ENCODE measurements around the gene DARS1.

Gene DARS1

DNA sequence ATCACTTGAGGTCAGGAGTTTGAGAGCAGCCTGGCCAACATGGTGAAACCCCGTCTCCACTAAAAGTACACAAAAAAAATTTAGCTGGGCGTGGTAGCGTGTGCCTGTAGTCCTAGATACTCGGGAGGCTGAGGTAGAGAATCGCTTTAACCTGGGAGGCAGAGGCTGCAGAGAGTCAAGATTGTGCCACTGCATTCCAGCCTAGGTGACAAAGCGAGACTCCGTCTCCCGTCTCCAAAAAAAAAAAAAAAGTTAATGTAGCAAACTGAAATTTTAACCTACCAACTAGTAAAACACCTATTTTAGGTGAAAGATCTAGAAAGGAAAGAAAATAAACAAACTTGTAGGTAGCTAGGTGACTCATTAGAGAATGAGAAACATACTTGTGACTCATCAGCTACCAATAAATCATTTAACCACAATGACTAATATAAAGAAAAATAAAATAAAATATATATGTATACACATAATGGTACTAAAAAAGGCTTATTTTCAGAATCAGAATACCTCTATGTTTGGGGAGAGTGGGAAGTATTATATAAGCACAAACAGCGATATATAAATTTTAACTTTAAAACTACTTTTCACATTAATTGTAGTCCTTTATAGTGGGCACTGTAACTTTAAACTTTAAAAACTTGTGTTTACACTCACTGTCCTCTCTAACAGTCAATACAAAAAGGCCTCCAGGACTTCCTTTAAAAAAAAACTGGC, 36.6 kb downstream of the DARS1 start (continued):
- peak; percentile 78 for TF ChIP-seq SP7 (tag by site-specific recombination; IDR thresholded peaks at IDR 0.05)
- TF ChIP-seq REPIN1 (tag by site-specific recombination; IDR thresholded peaks at IDR 0.05; ENCODE audit: low read depth): no peak
- no peak for TF ChIP-seq ZNF473 (tag by site-specific recombination; IDR thresholded peaks at IDR 0.05)
- TF ChIP-seq ZNF416 (tag by site-specific recombination; IDR thresholded peaks at IDR 0.05): no peak
- TF ChIP-seq ZNF366 (tag by site-specific recombination; conservative IDR thresholded peaks at IDR 0.05): peak; percentile 96
- TF ChIP-seq ZXDB (tag by site-specific recombination; IDR thresholded peaks at IDR 0.05): peak; percentile 52
- peak; percentile 82 for TF ChIP-seq KLF8 (tag by site-specific recombination; IDR thresholded peaks at IDR 0.05)
- TF ChIP-seq ZNF19 (tag by site-specific recombination; IDR thresholded peaks at IDR 0.05; ENCODE audit: low read depth): no peak
- TF ChIP-seq, protein P1, sequence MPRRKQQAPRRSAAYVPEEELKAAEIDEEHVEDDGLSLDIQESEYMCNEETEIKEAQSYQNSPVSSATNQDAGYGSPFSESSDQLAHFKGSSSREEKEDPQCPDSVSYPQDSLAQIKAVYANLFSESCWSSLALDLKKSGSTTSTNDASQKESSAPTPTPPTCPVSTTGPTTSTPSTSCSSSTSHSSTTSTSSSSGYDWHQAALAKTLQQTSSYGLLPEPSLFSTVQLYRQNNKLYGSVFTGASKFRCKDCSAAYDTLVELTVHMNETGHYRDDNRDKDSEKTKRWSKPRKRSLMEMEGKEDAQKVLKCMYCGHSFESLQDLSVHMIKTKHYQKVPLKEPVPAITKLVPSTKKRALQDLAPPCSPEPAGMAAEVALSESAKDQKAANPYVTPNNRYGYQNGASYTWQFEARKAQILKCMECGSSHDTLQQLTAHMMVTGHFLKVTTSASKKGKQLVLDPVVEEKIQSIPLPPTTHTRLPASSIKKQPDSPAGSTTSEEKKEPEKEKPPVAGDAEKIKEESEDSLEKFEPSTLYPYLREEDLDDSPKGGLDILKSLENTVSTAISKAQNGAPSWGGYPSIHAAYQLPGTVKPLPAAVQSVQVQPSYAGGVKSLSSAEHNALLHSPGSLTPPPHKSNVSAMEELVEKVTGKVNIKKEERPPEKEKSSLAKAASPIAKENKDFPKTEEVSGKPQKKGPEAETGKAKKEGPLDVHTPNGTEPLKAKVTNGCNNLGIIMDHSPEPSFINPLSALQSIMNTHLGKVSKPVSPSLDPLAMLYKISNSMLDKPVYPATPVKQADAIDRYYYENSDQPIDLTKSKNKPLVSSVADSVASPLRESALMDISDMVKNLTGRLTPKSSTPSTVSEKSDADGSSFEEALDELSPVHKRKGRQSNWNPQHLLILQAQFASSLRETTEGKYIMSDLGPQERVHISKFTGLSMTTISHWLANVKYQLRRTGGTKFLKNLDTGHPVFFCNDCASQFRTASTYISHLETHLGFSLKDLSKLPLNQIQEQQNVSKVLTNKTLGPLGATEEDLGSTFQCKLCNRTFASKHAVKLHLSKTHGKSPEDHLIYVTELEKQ (tag by site-specific recombination; IDR thresholded peaks at IDR 0.05; ENCODE audit: borderline replicate concordance): peak; percentile 48; the same call in 1 of the 2 replicates
- peak; percentile 70; the same call in 1 of the 2 replicates for TF ChIP-seq PRDM1 (tag by site-specific recombination; IDR thresholded peaks at IDR 0.05)
- no peak for TF ChIP-seq ZNF214 (tag by site-specific recombination; IDR thresholded peaks at IDR 0.05; ENCODE audit: borderline replicate concordance)
- TF ChIP-seq, protein P2, sequence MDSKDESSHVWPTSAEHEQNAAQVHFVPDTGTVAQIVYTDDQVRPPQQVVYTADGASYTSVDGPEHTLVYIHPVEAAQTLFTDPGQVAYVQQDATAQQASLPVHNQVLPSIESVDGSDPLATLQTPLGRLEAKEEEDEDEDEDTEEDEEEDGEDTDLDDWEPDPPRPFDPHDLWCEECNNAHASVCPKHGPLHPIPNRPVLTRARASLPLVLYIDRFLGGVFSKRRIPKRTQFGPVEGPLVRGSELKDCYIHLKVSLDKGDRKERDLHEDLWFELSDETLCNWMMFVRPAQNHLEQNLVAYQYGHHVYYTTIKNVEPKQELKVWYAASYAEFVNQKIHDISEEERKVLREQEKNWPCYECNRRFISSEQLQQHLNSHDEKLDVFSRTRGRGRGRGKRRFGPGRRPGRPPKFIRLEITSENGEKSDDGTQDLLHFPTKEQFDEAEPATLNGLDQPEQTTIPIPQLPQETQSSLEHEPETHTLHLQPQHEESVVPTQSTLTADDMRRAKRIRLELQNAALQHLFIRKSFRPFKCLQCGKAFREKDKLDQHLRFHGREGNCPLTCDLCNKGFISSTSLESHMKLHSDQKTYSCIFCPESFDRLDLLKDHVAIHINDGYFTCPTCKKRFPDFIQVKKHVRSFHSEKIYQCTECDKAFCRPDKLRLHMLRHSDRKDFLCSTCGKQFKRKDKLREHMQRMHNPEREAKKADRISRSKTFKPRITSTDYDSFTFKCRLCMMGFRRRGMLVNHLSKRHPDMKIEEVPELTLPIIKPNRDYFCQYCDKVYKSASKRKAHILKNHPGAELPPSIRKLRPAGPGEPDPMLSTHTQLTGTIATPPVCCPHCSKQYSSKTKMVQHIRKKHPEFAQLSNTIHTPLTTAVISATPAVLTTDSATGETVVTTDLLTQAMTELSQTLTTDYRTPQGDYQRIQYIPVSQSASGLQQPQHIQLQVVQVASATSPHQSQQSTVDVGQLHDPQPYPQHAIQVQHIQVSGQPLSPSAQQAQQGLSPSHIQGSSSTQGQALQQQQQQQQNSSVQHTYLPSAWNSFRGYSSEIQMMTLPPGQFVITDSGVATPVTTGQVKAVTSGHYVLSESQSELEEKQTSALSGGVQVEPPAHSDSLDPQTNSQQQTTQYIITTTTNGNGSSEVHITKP (tag by site-specific recombination; IDR thresholded peaks at IDR 0.05): peak; percentile 39; the same call in 1 of the 2 replicates
- TF ChIP-seq ZNF398 (tag by site-specific recombination; IDR thresholded peaks at IDR 0.05): 0 out of 2 replicates have a peak, but pooled peaks have one; percentile 27
- TF ChIP-seq ZNF350 (tag by site-specific recombination; IDR thresholded peaks at IDR 0.05): no peak
- no peak for TF ChIP-seq TRIM28 (IDR thresholded peaks at IDR 0.05; ENCODE audit: borderline replicate concordance, low read length)
- TF ChIP-seq, protein P3, sequence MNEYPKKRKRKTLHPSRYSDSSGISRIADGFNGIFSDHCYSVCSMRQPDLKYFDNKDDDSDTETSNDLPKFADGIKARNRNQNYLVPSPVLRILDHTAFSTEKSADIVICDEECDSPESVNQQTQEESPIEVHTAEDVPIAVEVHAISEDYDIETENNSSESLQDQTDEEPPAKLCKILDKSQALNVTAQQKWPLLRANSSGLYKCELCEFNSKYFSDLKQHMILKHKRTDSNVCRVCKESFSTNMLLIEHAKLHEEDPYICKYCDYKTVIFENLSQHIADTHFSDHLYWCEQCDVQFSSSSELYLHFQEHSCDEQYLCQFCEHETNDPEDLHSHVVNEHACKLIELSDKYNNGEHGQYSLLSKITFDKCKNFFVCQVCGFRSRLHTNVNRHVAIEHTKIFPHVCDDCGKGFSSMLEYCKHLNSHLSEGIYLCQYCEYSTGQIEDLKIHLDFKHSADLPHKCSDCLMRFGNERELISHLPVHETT (tag by site-specific recombination; IDR thresholded peaks at IDR 0.05): peak; percentile 75
- TF ChIP-seq ZBTB44 (tag by site-specific recombination; IDR thresholded peaks at IDR 0.05): no peak

Data from HEK293 (cell line).